ENCODE results near the gene SLCO2A1.

- TF ChIP-seq CTCF (IDR thresholded peaks at IDR 0.05; ENCODE audit: low read length) (no peak), EZH2 (optimal IDR thresholded peaks at IDR 0.05; ENCODE audit: low read depth, low read length) (no peak)
Observed at GRCh38 chr3:133984975-133985374, 44.8 kb downstream of the SLCO2A1 start.

All from MM.1S (cell line).